Measurements from ENCODE around the gene NCOR1. TPM values are rescaled to one million over a fixed set of nuclear protein-coding genes. Genes with fewer than 3 reads are reported as not detected.

The NCOR1 gene
- total and polyA plus RNA-seq, 8 donors: 36.7 to 123 (median 49.5) TPM

- Histone ChIP-seq H3K27ac (no peak overlapping the region), H3K36me3 (no peaks in the 10 kb centered on the region), H3K9me3 (no peaks in the 10 kb centered on the region), H3K27me3 (no peaks in the 10 kb centered on the region), H3K4me3 (no peak overlapping the region), H3K4me1 (peaks cover 0 to under 1% (median 0%) of the 10 kb centered on the region in 3 donors)
- WGBS, 2 donors: 79 to 81% methylated on average over 7 of the region's 7 CpGs
- intact Hi-C loops (cut with DNase I): no loop called here
- no peak for DNase-seq
- ATAC-seq: no peak
- no peak for TF ChIP-seq CTCF (IDR thresholded peaks at IDR 0.05)
- FAIRE-seq: no peak
Observed at GRCh38 chr17:16247586-16247984, 32.3 kb upstream of the NCOR1 start.

GRCh38 chr17:16243801-16244567, 28.6 kb upstream of the NCOR1 start:
- WGBS, 2 donors: 86 to 87% methylated on average over 9 of the region's 9 CpGs
- TF ChIP-seq CTCF (IDR thresholded peaks at IDR 0.05): no peak
- H3K27ac ChIP-seq: no peak overlapping the region
- H3K36me3 ChIP-seq: no peaks in the 10 kb centered on the region
- H3K27me3 ChIP-seq: no peaks in the 10 kb centered on the region
- intact Hi-C loops (cut with DNase I): no loop called here
- ATAC-seq: no peak
- DNase-seq: no peak
- H3K4me3 ChIP-seq: no peak overlapping the region
- FAIRE-seq: no peak
- no peaks in the 10 kb centered on the region for H3K4me1 ChIP-seq
- H3K9me3 ChIP-seq: no peaks in the 10 kb centered on the region

GRCh38 chr17:16243385-16243784, 28.1 kb upstream of the NCOR1 start:
- intact Hi-C loops (cut with DNase I): no loop called here
- TF ChIP-seq CTCF (IDR thresholded peaks at IDR 0.05): no peak
- no peaks in the 10 kb centered on the region for H3K4me1 ChIP-seq
- H3K27ac ChIP-seq: no peak overlapping the region
- 92 to 94% methylated on average over 5 of the region's 5 CpGs for WGBS, 2 donors
- H3K4me3 ChIP-seq: no peak overlapping the region
- H3K9me3 ChIP-seq: no peaks in the 10 kb centered on the region
- no peak for DNase-seq
- H3K36me3 ChIP-seq: no peaks in the 10 kb centered on the region
- no peak for FAIRE-seq
- ATAC-seq: no peak
- no peaks in the 10 kb centered on the region for H3K27me3 ChIP-seq

GRCh38 chr17:16241906-16242399, 26.6 kb upstream of the NCOR1 start:
- ATAC-seq (no peak), DNase-seq (no peak), FAIRE-seq (no peak)
- H3K9me3 ChIP-seq: no peaks in the 10 kb centered on the region
- no peaks in the 10 kb centered on the region for H3K36me3 ChIP-seq
- H3K27me3 ChIP-seq: no peaks in the 10 kb centered on the region
- H3K4me1 ChIP-seq: no peaks in the 10 kb centered on the region
- H3K4me3 ChIP-seq: no peak overlapping the region
- intact Hi-C loops (cut with DNase I): no loop called here
- H3K27ac ChIP-seq: no peak overlapping the region
- no peak for TF ChIP-seq CTCF (IDR thresholded peaks at IDR 0.05)

GRCh38 chr17:16239931-16240330, 24.6 kb upstream of the NCOR1 start:
- H3K36me3 ChIP-seq: no peaks in the 10 kb centered on the region
- H3K4me3 ChIP-seq: no peak overlapping the region
- H3K27me3 ChIP-seq: no peaks in the 10 kb centered on the region
- H3K9me3 ChIP-seq: no peaks in the 10 kb centered on the region
- intact Hi-C loops (cut with DNase I): no loop called here
- no peak overlapping the region for H3K27ac ChIP-seq
- H3K4me1 ChIP-seq: no peaks in the 10 kb centered on the region
- WGBS, 2 donors: 95% methylated on average over 3 of the region's 3 CpGs
- TF ChIP-seq CTCF (IDR thresholded peaks at IDR 0.05): no peak
- FAIRE-seq: no peak
- ATAC-seq: no peak
- DNase-seq: no peak

Measured in pancreas (tissue), 10 donors.